IPS-18a (cell line): ENCODE measurements around the gene SIRT3.

Experiments used
- H3K27ac ChIP-seq: one replicate; pipeline ENCODE4 v1.5.1; 2013; ENCODE audit warnings: low read length
- H3K27me3 ChIP-seq: one replicate; pipeline ENCODE4 v1.6.1; 2013; ENCODE audit warnings: mild to moderate bottlenecking, low read length; ENCODE audit not compliant: control insufficient read depth, insufficient read depth
- H3K36me3 ChIP-seq: one replicate; pipeline ENCODE4 v1.6.1; 2013; ENCODE audit warnings: low read depth, low read length; ENCODE audit not compliant: control insufficient read depth
- H3K4me1 ChIP-seq: one replicate; pipeline ENCODE4 v1.6.1; 2013; ENCODE audit warnings: low read depth, low read length; ENCODE audit not compliant: control insufficient read depth
- H3K4me3 ChIP-seq: one replicate; pipeline ENCODE4 v1.5.1; 2013; ENCODE audit warnings: low read length
- H3K9ac ChIP-seq: one replicate; pipeline ENCODE4 v1.6.1; 2013; ENCODE audit warnings: mild to moderate bottlenecking, low read length, moderate library complexity
- H3K9me3 ChIP-seq: one replicate; pipeline ENCODE4 v1.6.1; 2013; ENCODE audit warnings: low read depth, low read length; ENCODE audit not compliant: control insufficient read depth

SIRT3 gene

GRCh38 chr11:210122-210802 lies 25.9 kb downstream of the SIRT3 start:
- Histone ChIP-seq H3K9me3 (no peaks in the 10 kb centered on the region), H3K27me3 (no peaks in the 10 kb centered on the region), H3K9ac (no peak overlapping the region), H3K4me3 (no peak overlapping the region), H3K36me3 (peaks cover 51% of the 10 kb centered on the region), H3K27ac (no peak overlapping the region), H3K4me1 (no peaks in the 10 kb centered on the region)

- Histone ChIP-seq H3K9ac (peak overlapping the region; percentile 78), H3K4me3 (peak overlapping the region; percentile 93), H3K36me3 (peaks cover 47% of the 10 kb centered on the region), H3K27ac (no peak overlapping the region), H3K4me1 (no peaks in the 10 kb centered on the region), H3K27me3 (no peaks in the 10 kb centered on the region), H3K9me3 (no peaks in the 10 kb centered on the region)
Measured at GRCh38 chr11:209275-210121, 26.6 kb downstream of the SIRT3 start.

- no peaks in the 10 kb centered on the region for H3K4me1 ChIP-seq
- peak overlapping the region; percentile 93 for H3K4me3 ChIP-seq
Measured at GRCh38 chr11:208917-209260, 27.3 kb downstream of the SIRT3 start.

GRCh38 chr11:208181-208916 lies 27.8 kb downstream of the SIRT3 start:
- Histone ChIP-seq H3K4me3 (peak overlapping the region; percentile 93), H3K36me3 (peaks cover 44% of the 10 kb centered on the region), H3K27me3 (no peaks in the 10 kb centered on the region), H3K9ac (peak overlapping the region; percentile 78), H3K27ac (peak overlapping the region; percentile 1), H3K9me3 (no peaks in the 10 kb centered on the region), H3K4me1 (no peaks in the 10 kb centered on the region)

More at GRCh38 chr11:208917-209260, 27.3 kb downstream of the SIRT3 start:
- Histone ChIP-seq H3K27ac (no peak overlapping the region), H3K27me3 (no peaks in the 10 kb centered on the region), H3K36me3 (peaks cover 45% of the 10 kb centered on the region), H3K9me3 (no peaks in the 10 kb centered on the region), H3K9ac (peak overlapping the region; percentile 78)

- peaks cover 39% of the 10 kb centered on the region for H3K36me3 ChIP-seq
- H3K4me3 ChIP-seq, result peak overlapping the region; percentile 93
- H3K27ac ChIP-seq, result peak overlapping the region; percentile 1
- H3K9me3 ChIP-seq, result no peaks in the 10 kb centered on the region
- H3K27me3 ChIP-seq, result no peaks in the 10 kb centered on the region
- no peaks in the 10 kb centered on the region for H3K4me1 ChIP-seq
- H3K9ac ChIP-seq, result peak overlapping the region; percentile 78
Measured at GRCh38 chr11:207863-208180, 28.3 kb downstream of the SIRT3 start.

- H3K36me3 ChIP-seq, result peaks cover 34% of the 10 kb centered on the region
- H3K27me3 ChIP-seq, result no peaks in the 10 kb centered on the region
- H3K9me3 ChIP-seq, result no peaks in the 10 kb centered on the region
- peak within 1 kb of the TSS; percentile 93 for H3K4me3 ChIP-seq
- peak within 1 kb of the TSS; percentile 78 for H3K9ac ChIP-seq
- no peaks in the 10 kb centered on the region for H3K4me1 ChIP-seq
- peak within 1 kb of the TSS; percentile 1 for H3K27ac ChIP-seq
Measured at GRCh38 chr11:207208-207862, 28.8 kb downstream of the SIRT3 start, which contains the start of the genes BET1L and RIC8A. Gene BET1L (minus strand): TSS chr11:207399. CDS start chr11:207321, 78 bp downstream. Gene RIC8A (plus strand): TSS chr11:207708. CDS start chr11:208855, 1,147 bp downstream.

- H3K9ac ChIP-seq, result peak overlapping the region; percentile 78
- no peaks in the 10 kb centered on the region for H3K9me3 ChIP-seq
- H3K4me1 ChIP-seq, result no peaks in the 10 kb centered on the region
- H3K27ac ChIP-seq, result no peak overlapping the region
- H3K27me3 ChIP-seq, result no peaks in the 10 kb centered on the region
- H3K4me3 ChIP-seq, result peak overlapping the region; percentile 93
- H3K36me3 ChIP-seq, result peaks cover 27% of the 10 kb centered on the region
Measured at GRCh38 chr11:206526-207207, 29.5 kb downstream of the SIRT3 start.

DNA sequence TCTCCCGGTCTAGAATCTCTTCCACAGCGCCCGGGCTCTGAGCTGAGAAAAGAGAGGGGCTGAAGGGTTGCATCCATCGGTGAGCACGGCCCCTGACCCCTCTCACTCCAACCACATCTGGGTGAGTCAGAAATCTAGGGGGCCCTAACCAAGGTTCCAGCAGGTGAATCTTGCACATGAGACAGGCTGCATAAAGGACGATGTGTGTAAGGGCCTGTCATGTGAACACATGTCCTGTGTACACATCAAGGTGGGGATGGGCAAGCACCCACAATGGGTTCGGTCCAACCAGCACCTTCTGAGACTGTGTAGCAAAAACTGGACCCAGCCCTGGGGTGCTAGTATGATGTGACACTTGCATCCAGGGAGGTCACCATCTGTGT lies 30.1 kb downstream of the SIRT3 start:
- no peaks in the 10 kb centered on the region for H3K27me3 ChIP-seq
- peaks cover 21% of the 10 kb centered on the region for H3K36me3 ChIP-seq
- peak overlapping the region; percentile 93 for H3K4me3 ChIP-seq
- H3K9ac ChIP-seq, result peak overlapping the region; percentile 78
- no peaks in the 10 kb centered on the region for H3K9me3 ChIP-seq
- no peaks in the 10 kb centered on the region for H3K4me1 ChIP-seq
- H3K27ac ChIP-seq, result no peak overlapping the region

GRCh38 chr11:205221-206001 lies 30.7 kb downstream of the SIRT3 start:
- Histone ChIP-seq H3K9ac (no peak overlapping the region), H3K4me3 (no peak overlapping the region), H3K36me3 (peaks cover 15% of the 10 kb centered on the region), H3K4me1 (no peaks in the 10 kb centered on the region), H3K27ac (no peak overlapping the region), H3K27me3 (no peaks in the 10 kb centered on the region), H3K9me3 (no peaks in the 10 kb centered on the region)

DNA sequence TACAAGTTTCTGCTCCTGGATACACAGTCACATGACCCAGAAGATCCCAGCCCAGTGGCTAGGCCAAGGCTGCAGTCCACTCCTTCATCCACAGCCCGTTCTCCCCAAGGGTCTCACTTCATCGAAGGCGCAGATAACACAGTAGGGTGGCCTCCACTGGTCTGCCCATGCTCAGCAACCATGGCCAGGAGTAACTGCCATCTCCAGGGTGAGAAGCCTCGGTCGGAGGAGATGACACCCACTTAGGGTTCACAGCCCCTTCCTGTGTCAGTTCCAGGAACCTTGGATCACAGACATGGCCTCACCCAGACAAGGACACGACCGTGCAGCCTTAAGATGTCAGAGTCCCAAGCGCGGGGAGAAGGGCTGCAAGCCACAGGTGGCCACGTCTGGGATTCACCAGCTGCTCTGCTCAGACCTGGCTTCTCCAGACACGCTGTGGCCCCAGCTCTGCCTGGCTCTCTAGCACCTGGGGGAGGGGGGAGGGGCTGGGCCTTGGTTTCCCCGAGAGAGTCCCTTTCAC lies 31.5 kb downstream of the SIRT3 start:
- no peak overlapping the region for H3K27ac ChIP-seq
- no peaks in the 10 kb centered on the region for H3K27me3 ChIP-seq
- no peak overlapping the region for H3K9ac ChIP-seq
- no peak overlapping the region for H3K4me3 ChIP-seq
- peaks cover 7% of the 10 kb centered on the region for H3K36me3 ChIP-seq
- H3K4me1 ChIP-seq, result no peaks in the 10 kb centered on the region
- H3K9me3 ChIP-seq, result no peaks in the 10 kb centered on the region
